GM18951 (cell line): ENCODE measurements around the gene HYOU1.
A peak's percentile ranks its signal among the peaks of the same experiment; 100 is the strongest.

Experiments used
- POLR2A ChIP-seq: IDR thresholded peaks from 4 replicates; pipeline ENCODE4 v1.6.1; 2011; ENCODE audit warnings: mild to moderate bottlenecking; ENCODE audit not compliant: insufficient read length, insufficient read depth; ENCODE audit errors: extremely low read depth
- in situ Hi-C: fragments of 300-500 bp; cut with MboI; formaldehyde crosslinking; loops from one replicate; pipeline ENCODE4 v1.12.0; 2022; ENCODE audit warnings: low sequenced_read_pairs, mixed read lengths, inconsistent platforms; ENCODE audit not compliant: unreplicated experiment

HYOU1 gene

DNA sequence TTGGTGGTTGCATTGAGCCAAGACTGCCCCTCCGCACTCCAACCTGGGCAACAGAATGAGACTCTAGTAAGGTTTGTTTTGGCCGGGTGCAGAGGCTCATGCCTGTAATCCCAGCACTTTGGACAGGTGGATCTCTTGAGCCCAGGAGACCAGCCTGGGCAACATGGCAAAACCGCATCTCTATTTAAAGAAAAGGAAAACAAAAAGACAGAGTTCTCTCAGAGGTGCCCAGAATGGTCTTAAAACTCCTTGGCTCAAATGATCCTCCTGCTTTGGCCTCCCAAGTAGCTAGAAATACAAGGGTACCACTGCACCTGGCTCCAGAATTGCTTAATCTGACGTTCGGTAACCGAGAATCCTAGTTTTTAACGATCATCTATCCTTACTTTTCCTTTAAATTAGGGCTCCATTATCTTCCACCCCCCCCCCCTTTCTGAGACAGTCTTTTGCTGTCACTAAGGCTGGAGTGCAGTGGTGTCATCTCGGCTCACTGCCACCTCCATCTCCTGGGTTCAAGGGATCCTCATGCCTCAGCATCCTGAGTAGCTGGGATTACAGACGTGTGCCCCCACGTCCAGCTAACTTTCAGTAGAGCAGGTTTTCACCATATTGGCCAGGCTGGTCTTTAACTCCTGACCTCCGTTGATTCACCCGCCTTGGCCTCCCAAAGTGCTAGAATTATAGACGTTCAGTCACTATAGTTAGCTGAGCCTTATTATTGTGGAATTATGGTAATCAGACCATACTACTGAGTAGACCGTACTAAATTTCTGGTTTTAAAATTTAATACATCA, 40.6 kb downstream of the HYOU1 start:
- in situ Hi-C loops, result no loop called here
- TF ChIP-seq POLR2A, result peak; percentile 20

DNA sequence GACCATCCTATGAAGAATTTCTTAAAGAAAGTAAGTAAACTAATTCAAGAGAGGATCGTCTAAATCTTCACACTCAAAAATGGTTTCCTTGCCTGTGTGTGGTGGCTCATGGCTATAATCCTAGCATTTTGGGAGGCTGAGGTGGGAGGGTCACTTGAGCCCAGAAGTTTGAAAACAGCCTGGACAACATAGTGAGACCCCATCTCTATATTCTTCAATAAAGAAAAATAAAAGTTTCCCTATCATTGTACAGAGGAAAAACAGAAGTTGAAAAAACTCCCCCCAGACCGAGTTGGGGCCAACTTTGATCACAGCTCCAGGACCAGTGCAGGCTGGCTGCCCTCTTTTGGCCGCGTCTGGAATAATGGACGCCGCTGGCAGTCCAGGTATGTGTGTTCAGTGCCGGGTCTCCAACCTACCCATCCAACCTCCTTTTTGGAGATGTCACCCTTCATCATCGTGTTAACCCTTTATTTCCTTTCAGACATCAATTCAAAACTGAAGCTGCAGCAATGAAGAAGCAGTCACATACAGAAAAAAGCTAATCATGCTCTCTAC, 41.9 kb downstream of the HYOU1 start:
- TF ChIP-seq POLR2A, result peak; percentile 32

DNA sequence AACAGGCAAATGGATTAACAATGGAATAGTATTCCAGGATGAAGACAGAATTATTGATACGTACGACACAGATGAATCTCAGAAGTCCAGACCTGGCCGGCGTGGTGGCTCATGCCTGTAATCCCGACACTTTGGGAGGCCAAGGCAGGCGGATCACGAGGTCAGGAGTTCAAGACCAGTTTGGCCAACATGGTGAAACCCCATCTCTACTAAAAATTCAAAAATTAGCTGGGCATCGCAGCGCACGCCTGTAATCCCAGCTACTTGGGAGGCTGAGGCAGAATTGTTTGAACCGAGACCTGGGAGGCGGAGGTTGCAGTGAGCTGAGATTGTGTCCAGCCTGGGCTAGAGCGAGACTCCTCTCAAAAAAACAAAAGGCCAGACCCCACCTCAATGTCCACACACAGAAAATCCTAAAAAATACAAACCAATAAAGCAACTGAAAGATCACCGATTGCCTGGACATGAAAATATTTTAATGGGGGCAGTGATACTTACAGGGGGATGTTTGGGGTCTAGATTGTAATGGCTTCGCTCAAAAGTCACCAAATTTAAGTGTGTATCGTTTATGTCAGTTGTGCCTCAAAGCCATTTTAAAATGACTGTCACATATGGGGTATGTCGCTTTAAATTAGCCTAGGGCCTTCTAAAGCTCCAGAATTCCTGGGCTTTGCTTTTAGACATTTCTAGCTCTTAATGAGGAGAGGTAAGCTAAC, 42.6 kb downstream of the HYOU1 start:
- in situ Hi-C loops, result no loop called here

More for the DNA sequence above, 41.9 kb downstream of the HYOU1 start:
- in situ Hi-C loops, result no loop called here

GRCh38 chr11:119012629-119013170, 44.3 kb downstream of the HYOU1 start:
- no peak for TF ChIP-seq POLR2A
- in situ Hi-C loops, result no loop called here

More for the DNA sequence above, 42.6 kb downstream of the HYOU1 start:
- TF ChIP-seq POLR2A, result peak; percentile 33

GRCh38 chr11:119011476-119012053, 45.4 kb downstream of the HYOU1 start:
- TF ChIP-seq POLR2A, result no peak
- in situ Hi-C loops, result no loop called here

DNA sequence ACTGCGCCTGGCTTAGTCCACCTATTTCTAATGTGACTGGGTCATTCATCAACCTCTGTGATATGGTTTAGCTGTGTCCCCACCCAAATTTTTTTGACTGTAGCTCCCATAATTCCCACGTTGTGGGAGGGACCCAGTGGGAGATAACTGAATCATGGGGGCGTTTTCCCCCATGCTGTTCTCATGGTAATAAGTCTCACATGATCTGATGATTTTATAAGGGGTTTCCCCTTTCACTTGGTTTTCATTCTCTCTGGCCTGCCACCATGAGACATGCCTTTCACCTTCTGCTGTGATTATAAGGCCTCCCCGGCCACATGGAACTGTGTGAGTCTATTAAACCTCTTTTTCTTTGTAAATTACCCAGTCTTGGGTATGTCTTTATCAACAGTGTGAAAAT, 50.3 kb downstream of the HYOU1 start:
- TF ChIP-seq POLR2A, result no peak
- in situ Hi-C loops, result no loop called here

DNA sequence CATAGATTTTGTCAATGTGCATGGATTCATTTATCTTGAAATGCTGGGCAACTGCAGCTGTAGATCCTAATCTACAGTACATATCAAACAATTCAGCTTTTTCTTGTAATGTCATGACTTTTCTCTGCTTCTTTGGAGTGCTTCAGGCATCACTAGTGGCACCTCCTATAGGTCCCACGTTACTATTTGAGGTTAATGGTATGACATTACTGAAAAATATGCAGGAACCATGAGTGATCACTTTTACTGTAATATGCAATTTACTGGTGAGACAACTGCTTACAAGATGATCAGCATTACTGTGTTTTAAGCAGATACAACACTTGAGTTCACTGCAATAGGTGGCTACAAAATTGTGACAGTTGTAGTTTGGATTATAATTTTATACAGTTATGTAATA, 56.1 kb downstream of the HYOU1 start:
- in situ Hi-C loops, result no loop called here
- no peak for TF ChIP-seq POLR2A

- no peak for TF ChIP-seq POLR2A
- in situ Hi-C loops, result no loop called here
Observed at GRCh38 chr11:118998822-118999221, 58.2 kb downstream of the HYOU1 start.

DNA sequence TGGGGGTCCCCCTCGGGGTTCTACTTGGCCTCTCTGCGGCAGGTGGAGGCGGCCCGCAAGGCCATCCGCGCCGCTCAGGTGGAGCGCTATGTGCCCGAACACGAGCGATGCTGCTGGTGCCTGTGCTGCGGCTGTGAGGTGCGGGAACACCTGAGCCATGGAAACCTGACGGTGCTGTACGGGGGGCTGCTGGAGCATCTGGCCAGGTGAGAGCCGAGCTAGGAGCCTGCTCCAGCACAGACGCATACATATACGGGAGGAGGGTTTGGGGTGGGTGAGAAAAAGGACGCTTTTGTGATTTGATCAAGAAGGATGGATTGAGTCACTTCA, 58.7 kb downstream of the HYOU1 start:
- no peak for TF ChIP-seq POLR2A
- in situ Hi-C loops, result no loop called here

GRCh38 chr11:118997627-118998387, 59.2 kb downstream of the HYOU1 start, which contains the start of gene CENATAC:
CENATAC (plus strand) TSS chr11:118998138; CDS start chr11:118998198, 60 bp downstream.
- in situ Hi-C loops, result no loop called here
- TF ChIP-seq POLR2A, result peak; percentile 91

DNA sequence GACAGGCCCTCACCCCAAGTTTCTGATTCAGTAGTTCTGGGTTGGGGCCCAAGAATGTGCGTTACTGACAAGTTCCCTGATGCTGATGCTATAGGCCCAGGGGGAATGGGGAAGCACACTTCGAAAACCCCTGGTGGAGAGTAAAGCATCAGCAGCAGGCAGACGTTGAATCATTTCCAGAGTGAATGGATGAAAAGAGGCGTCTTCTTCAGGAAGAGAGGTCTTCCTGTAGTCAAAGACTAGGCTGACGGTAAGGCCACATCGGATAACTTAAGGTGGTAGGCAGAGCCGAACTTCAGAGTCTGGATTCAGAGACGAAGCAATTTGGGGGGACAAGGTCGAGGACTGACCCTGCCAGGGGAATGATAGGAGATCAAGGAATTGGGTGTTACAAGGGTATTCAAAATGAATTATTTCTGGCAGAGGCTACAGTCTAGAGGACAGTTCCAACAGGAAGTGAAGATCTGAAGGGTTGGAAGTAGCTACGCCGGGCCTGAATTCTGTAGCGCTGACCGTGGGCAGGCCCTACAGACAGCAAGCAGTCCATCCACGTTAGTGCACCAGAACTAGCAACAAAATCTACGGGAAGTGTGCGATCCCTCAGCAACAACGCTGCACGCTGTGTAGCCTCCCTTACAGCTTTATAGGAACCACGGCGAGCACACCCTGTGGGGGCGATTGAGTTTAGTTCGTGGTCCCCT, 59.9 kb downstream of the HYOU1 start:
- peak; percentile 13 for TF ChIP-seq POLR2A
- in situ Hi-C loops, result no loop called here
